Pulmonary artery endothelial cell (primary cell): ENCODE data around the gene PPM1M. TPM values are rescaled to one million over a fixed set of nuclear protein-coding genes. Genes with fewer than 3 reads are reported as not detected.
A peak's percentile ranks its signal among the peaks of the same experiment; 100 is the strongest.
"Not testable (repeated sequence)": the region's sequence is repeated elsewhere in the genome, so short reads cannot be mapped to it uniquely, and the experiment has no call there.

Experiments
- DNase-seq: peaks from one replicate; pipeline ENCODE4 v3.0.0-alpha.2; 2011; ENCODE audit warnings: low read depth, low spot score
- total RNA-seq: library from RNA; depleted of rRNA; stranded (reverse); fragments of >200 nt; gene quantifications from 2 replicates; pipeline ENCODE4 v1.2.3, GENCODE V29; 2014

The PPM1M gene
- total RNA-seq, 1 donor from 2014 or later = 15.9 TPM

DNA sequence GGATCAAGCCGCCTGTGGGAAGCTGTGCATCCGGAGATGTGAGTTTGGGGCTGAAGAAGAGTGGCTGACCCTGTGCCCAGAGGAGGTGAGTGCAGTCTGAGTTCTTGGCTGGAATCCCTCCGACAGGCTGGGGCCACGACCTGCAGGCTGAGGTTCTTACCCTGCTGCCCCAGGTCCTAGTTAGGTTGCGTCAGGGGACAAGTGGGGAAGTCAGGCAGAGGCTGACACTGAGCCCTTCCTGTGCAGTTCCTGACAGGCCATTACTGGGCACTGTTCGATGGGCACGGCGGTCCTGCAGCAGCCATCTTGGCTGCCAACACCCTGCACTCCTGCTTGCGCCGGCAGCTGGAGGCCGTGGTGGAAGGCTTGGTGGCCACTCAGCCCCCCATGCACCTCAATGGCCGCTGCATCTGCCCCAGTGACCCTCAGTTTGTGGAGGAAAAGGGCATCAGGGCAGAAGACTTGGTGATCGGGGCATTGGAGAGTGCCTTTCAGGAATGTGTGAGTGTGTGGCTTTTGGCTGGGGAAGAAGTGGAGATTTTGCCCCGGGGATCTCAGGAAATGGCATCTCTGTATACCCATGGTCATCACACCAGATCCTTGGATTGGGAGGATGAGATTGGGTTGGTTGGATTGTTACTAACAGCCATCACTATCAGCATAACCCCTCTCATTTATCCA, 1.3 kb downstream of the PPM1M start:
- no peak for DNase-seq

DNA sequence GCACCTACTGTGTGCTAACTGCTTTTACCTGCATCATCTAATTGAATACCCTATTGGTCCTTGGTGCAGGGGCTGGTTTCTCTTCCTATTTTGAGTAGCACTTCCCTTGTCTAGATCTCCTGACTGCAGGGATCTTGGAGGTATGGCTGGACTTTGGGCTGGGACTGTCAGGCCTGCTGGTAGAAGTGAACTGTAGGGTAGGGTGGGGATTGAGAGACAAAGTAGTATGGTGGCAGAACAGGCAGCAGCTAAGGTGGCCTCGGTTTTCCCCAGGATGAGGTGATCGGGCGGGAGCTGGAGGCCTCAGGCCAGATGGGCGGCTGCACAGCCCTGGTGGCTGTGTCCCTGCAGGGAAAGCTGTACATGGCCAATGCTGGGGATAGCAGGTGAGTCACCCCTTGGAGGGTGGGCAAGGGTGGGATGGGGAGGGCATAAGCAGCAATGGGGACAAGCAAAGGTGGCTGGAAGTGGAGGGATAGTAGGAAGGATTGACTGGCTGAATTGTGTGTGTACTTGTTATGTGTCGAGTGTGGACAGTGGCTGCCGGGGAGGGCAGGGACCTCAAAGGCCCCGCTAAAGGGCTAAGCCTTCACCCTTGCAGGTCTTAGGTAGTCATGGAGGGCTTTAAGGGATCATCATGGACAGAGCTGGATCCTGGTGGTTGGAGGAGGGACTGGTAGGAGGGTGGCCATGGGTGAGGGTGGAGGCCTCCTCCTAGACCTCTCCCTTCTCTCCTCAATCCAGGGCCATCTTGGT, 2.0 kb downstream of the PPM1M start:
- no peak for DNase-seq

DNA sequence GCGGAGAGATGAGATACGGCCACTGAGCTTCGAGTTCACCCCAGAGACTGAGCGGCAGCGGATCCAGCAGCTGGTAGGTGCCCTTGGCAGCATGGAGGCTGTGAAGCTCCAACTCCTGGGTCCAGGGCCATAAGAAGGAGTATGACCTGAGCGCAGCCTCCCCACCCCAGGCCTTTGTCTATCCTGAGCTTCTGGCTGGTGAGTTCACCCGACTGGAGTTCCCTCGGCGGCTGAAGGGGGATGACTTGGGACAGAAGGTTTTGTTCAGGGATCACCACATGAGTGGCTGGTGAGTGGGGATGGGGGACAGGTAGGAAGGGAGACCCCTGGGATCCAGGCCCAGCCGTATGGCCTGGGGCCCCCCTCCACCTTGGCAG, 2.6 kb downstream of the PPM1M start:
- no peak for DNase-seq

DNA sequence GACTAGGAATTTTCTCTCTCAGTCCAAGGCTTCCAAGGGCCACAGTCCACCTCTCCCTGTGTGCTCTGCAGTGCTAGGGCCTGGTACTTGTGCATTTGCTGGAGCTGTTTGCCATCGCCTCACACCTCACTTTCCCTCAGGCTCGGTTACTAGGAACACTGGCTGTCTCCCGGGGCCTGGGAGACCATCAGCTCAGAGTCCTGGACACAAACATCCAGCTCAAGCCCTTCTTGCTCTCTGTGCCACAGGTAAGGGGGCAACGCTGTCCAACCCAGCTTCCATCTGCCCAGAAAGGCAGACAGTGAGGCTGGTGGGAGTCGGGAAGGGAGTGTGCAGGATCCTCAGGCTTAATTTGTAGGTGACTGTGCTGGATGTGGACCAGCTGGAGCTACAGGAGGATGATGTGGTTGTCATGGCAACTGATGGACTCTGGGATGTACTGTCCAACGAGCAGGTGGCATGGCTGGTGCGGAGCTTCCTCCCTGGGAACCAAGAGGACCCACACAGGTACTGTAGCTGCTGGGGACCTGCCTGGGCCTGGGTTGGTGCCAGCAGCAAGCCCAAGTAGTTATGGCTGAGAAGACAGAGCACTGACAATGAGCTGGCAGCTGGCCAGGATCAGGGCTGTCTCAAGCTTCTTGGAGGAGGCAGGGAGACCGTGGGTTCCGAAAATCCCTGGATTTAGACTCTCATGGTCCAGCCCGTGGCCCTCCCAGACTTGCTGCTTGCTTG, 3.4 kb downstream of the PPM1M start:
- no peak for DNase-seq

DNA sequence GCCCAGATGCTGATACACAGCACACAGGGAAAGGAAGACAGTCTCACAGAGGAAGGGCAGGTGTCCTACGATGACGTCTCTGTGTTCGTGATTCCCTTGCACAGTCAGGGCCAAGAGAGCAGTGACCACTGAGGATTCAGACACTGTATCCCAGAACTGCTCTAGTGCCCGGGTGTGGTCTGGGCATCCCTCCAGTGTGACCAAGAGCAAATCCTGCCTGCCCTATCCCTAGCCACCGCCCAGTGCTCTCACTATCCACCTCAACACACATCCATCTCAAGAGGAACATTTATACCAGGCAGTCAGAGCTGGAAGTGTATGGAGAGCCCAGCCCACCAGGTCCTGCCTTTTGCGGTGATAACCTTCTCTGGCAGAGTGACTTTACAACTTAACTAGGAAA, 4.1 kb downstream of the PPM1M start:
- DNase-seq = no peak

DNA sequence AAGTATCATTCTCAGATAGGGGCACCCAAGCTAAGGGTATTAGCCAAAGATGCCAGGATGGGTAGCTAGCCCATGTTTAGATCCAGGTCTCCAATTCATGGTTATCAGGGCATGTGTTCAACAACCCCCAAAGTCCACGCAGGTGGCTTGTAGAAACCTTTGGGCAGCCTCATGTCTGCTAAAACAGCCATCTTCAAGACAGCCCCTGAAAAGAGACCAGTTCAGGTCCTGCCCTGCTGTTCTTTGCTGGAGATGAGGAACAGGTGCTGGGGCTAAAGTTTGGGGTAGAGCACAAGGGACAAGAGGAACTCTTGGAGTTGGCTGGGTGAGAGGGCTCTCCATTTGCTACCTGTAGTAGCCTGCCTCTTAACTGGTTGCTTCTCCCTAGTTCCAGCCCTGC, 4.6 kb downstream of the PPM1M start:
- DNase-seq = no peak

DNA sequence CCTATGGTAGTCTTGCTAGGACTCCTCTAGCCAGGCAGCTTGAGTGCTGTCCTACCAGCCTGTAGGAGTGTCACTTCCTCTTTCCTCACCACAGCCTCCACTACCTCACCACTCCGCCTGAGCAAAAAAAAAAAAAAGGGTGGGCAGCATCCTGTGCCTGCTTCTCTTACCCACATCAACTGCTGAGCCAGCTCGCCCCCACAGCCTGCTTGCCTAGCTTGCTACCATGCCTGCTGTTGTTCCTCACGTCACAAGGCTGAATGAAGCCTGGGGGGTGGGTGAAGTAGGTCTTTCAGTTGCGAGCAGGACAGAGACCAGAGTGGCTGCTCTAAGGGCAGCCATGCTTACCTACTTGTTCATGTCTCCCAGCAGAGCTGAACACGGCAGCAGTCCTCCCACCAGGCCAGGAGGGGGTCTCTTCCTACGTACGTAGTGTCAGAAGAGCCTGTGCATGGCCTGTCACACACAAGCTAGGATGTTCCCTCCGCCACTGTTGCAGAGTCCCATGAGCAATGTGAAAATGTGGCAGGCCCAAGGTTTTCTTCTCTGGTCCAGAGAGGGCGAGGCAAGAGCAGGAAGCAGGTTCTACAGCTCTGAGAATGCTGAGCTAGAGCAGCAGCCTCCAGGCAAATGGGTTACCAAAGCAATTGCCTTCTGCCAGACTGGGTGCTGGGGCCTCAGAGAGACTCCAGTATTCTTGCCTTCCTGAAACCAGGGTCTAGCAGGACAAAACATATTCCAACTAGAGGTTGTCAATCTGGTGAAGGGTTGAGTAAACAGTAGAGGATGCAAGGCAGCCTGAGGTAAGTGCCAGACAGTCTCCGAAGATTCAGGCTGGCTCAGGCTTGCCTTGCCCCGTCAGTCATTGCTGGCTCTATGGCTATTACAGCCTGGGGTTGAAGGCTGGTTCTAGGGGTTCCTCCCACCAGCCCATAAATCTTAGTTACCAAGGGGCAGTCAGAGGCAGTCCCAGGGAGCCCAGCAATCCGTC, 8.1 kb downstream of the PPM1M start:
- DNase-seq = no peak

DNA sequence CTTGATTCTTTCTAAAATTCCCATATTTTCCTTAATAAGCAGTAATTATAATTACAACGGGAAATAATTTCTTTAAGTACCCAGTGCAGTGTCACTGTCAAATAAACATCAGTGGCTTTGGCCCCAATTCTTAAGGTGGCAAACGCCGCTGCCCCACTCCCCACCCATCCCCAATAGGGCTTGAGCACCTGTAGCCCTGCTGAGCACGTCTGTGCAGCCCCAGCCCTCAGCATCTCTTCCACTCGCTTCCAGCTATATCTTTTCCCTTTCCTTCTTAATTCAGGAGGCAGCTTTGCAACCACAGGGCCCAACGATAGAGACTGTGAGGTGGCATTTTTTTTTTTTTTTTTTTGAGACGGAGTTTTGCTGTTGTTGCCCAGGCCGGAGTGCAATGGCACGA, 9.0 kb downstream of the PPM1M start:
- no peak for DNase-seq

DNA sequence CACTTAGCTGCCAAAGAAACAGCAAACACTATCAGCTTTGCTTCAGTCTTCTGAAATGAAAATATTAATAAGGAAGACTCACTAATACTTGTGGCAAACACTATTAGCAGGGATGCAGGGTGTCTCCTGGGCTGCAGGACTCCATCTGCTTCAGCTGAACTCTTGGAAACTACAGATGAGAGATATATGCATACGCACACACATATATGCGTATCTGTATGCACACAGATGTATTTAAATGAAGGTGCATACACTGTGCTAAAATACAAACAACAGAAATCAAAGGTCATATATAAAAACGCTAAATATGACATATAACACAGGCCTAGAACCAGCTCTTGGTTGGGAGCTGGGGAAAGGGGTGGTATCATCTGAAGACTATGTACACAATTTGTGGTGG, 10.6 kb downstream of the PPM1M start:
- no peak for DNase-seq

DNA sequence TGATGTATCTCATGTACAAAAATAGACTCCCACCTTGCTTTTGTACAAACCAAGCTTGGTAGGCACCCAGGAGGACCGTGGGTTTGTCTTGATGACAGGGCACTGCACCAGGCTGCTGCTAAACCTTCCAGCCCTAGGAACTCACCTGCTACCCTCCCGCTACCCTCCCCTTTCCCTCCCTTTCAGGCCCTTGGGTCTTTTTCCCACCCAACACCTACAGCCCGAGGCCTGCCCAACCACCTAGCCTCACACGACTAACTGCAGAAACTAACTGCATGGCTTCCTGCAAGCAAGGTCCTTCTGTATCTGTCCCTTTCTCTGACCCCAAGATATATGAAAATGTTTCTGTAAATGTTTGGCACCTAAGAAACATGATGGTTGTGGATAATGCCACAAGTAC, 11.1 kb downstream of the PPM1M start:
- no peak for DNase-seq

DNA sequence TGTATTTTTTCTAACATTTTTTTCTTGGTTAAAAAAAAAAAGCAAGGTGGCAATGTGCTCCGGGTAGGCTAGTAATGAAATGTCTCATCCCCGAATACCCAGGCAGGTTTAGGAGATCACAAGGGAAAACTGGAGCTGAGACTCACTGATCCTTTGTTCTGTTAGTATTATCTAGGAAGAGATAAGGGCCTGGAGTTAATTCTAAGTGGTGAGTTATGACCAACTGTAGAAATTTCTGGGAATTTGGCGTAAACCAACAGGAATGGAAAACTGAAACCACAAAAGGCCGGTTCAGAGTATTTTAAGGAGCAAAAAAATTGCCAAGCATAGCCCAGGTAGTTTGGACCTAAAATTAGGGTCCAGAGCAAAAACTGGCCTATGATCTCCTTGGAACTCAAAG, 12.4 kb downstream of the PPM1M start:
- no peak for DNase-seq

DNA sequence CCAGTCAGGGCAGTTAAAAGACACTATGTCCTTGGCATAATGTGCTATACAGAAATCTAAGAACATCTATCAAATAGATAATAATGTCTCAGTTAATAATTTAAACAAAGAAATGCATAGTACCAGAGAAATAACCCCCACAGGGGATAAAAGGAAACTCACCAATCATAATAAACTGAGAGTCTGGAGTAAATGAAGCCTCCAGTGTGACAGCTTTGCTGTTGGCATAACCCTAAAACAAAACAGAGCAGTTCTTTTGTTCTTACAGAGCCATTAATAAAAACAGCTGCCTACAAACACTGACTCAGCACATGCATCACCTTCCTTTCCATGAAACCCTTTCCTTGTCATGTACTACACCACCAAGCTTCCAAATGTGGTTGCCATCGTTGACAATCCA, 13.5 kb downstream of the PPM1M start:
- DNase-seq = no peak

DNA sequence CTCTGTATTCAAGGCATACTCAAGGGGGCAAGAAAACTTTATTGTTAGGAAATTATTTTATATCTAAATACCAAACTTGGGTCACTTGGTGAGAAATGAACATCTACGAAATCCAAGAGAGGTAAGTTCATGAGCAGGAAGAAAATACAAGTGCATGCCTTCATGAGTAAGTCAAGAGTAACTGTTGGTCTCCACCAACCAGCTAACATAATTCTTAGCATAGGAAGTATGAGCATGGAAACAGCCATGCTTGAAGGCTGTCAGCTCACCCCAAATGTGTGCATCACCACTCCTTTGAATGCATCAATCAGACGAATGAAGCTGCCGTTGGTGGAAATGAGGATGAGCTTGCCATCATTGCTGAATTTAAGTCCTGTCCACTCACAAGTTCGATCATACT, 13.9 kb downstream of the PPM1M start:
- DNase-seq = no peak

DNA sequence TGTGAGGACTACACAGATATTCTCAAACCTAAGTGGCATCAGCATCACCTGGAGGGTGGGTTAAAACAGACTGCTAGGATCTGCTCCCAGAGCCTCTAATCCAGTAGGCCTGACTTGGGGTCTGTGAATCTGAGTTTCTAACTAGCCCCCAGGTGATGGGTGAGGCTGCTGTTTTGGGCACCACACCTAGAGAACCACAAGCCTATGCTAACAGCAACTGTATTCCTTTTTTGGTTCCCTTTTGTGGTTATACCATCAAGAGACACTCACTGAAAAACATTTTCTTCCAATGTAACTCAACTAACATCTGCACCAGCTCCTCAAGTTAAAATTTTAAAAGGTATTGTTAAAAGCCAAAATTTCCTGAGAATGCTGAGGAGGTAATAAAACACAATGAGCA, 16.9 kb downstream of the PPM1M start:
- DNase-seq = no peak

DNA sequence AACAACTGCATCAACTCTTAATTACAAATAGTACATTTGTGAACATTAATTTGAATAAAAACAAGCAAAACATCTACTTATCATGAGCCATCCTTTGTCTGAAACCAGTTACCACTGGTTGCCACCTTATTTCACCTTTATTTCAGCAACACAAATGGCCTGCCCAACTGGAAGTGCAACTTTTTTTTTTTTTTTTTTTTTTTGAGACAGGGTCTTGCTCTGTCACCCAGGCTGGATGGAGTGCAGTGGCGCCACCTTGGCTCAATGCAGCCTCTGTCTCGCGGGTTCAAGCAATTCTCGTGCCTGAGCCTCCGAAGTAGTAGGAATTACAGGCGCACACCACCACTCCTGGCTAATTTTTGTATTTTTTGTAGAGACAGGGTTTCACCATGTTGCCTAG, 19.8 kb downstream of the PPM1M start:
- DNase-seq = no peak

DNA sequence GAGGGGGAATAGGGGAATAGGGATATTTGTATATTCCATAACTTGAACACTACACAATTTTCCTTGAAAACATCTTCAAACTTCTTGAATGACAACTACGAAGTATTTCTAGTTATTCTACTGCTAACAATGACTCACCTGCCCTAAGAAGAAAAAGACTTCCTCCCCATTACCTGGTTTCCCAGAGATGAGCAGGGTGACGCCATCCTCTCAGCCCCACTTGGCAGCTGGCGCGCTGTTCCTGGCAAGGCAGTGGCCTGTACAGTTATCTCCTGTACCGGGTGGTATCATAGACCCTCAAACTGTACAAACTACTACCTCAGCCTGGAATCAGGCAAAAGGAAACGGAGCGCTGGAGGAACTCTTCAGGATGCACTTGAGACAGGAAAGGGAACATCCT, 22.5 kb downstream of the PPM1M start:
- DNase-seq = no peak

DNA sequence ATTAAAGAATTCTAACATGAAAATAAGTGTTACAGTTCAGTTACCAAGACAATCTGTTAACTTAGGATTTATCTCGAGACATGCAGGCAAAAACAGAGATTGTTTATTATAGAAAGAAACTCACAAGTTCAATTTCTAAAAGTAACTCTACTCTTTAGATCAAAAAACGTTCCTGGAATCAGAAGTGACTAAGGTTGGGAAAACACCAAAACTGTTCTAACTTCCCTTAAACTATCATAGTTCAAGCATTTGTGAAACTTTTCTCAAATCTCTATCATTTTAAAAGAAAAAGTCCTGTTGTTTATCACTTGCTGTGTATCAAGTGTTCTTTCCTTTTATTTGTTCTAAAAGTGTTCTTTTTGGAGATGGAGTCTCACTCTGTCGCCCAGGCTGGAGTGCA, 24.2 kb downstream of the PPM1M start:
- DNase-seq = no peak

DNA sequence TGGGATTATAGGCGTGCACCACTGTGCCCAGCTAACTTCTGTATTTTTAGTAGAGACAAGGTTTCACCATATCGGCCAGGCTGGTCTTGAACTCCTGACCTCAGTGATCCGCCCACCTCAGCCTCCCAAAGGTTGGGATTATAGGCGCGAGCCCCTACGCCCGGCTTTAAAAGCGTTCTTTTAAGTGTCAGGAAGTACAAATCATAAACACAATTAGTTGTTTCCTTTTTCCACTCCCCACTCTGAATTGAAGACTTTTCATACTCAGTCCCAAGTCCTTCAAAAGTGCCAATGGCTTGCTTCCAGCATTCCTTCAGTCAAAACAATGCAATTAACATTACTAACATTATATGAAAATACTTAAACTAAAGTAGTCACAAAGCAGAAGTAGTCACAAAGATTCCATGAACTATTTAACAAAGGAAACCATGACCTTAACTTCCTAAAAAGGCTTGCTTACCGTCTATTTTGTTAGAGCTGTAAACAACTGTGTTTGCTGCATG, 24.7 kb downstream of the PPM1M start:
- peak; percentile 78 for DNase-seq

DNA sequence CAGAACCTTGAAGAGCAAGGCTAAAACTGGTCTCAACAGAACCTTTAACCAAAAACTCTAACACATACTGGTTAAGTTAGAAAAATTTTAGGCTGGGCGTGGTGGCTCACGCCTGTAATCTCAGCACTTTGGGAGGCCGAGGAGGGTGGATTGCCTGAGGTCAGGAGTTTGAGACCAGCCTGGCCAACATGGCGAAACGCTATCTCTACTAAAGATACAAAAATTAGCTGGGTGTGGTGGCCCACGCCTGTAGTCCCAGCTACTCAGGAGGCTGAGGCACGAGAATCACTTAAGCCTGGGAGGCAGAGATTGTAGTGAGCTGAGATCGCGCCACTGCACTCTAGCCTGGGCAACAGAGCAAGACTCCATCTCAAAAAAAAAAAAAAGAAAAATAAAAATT, 26.6 kb downstream of the PPM1M start:
- not testable (repeated sequence) for DNase-seq

DNA sequence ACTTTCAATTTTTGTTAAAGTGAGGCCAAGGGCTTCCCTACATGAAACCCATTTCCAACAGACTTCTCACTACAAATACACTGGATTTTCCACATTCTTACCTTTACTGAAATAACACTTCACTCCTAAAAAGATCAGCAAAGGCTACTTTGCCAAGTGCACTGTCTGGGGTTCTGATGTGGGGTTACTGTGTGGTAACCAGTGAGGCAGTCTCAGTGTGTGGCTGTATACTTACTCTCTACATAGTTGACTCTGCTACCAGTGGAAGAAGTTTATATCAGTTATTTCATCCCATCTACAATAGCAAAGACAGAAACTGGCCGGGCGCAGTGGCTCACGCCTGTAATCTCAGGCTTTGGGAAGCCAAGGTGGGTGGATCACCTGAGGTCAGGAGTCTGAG, 27.3 kb downstream of the PPM1M start:
- DNase-seq = no peak

DNA sequence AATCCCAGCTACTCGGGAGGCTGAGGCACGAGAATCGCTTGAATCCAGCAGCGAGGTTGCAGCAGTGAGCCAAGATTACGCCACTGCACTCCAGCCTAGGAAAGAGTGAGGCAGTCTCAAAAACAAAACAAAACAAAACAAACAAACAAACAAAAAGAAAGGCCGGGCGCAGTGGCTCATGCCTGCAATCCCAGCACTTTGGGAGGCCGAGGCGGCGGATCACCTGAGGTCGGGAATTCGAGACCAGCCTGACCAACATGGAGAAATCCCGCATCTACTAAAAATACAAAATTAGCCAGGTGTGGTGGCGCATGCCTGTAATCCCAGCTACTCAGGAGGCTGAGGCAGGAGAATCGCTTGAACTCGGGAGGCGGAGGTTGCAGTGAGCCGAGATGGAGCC, 29.2 kb downstream of the PPM1M start:
- DNase-seq = not testable (repeated sequence)
